OCI-LY1 (cell line): ENCODE data around the gene RAD51B.

Source experiments
- EZH2 ChIP-seq: fragments of 200-600 bp; sonication (generic), shearing (Covaris generic); IDR thresholded peaks from 2 replicates; pipeline ENCODE4 v1.8.0; 2017; ENCODE audit warnings: borderline replicate concordance, mixed run types, mild to moderate bottlenecking, antibody characterized with exemption, low read length, moderate library complexity, mixed read lengths
- TF ChIP-seq, protein P1 (sequence below): fragments of 200-600 bp; sonication (generic), shearing (Covaris generic); IDR thresholded peaks from 2 replicates; pipeline ENCODE4 v1.5.1; 2017; ENCODE audit warnings: mild to moderate bottlenecking, antibody characterized with exemption, low read length, moderate library complexity, mixed read lengths

DNA sequence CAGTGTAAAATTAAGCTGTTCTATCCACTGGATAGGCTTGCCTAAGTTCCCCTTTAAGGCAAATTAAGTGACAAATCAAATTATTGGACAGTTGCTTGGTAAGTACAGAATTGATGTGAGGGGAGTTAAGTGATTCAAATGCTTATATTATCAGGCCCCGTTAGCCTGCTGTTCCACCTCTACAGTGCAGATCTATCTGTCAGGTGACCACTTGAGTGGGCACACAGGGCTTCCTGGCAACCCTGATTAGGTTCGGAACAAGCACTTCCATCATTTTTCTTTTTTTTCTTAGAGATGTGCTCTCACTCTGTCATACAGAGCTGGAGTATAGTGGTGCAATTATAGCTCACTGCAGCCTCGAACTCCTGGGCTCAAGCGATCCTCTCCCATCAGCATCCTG, 453.8 kb downstream of the RAD51B start:
- TF ChIP-seq, protein P1, sequence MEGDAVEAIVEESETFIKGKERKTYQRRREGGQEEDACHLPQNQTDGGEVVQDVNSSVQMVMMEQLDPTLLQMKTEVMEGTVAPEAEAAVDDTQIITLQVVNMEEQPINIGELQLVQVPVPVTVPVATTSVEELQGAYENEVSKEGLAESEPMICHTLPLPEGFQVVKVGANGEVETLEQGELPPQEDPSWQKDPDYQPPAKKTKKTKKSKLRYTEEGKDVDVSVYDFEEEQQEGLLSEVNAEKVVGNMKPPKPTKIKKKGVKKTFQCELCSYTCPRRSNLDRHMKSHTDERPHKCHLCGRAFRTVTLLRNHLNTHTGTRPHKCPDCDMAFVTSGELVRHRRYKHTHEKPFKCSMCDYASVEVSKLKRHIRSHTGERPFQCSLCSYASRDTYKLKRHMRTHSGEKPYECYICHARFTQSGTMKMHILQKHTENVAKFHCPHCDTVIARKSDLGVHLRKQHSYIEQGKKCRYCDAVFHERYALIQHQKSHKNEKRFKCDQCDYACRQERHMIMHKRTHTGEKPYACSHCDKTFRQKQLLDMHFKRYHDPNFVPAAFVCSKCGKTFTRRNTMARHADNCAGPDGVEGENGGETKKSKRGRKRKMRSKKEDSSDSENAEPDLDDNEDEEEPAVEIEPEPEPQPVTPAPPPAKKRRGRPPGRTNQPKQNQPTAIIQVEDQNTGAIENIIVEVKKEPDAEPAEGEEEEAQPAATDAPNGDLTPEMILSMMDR, result no peak
- no peak for TF ChIP-seq EZH2
